M059J (cell line): ENCODE data around the gene BNC2. TPM values are rescaled to one million over a fixed set of nuclear protein-coding genes. Genes with fewer than 3 reads are reported as not detected.
"Not testable (repeated sequence)": the region's sequence is repeated elsewhere in the genome, so short reads cannot be mapped to it uniquely, and the experiment has no call there.

ENCODE experiments used
- DNase-seq: peaks from one replicate; pipeline ENCODE4 v3.0.0-alpha.2; 2012; ENCODE audit warnings: low read depth
- total RNA-seq: library from RNA; depleted of rRNA; stranded (reverse); fragments of >200 nt; shearing (Covaris generic); gene quantifications from 2 replicates; pipeline ENCODE4 v1.2.3, GENCODE V29; 2014

BNC2 gene
- total RNA-seq, 1 experiment from 2014 or later = 7.0 TPM

GRCh38 chr9:16543686-16544085 is 326.8 kb downstream of the BNC2 start:
- peak; percentile 23 for DNase-seq

- no peak for DNase-seq
These were observed 327.2 kb downstream of the BNC2 start for GRCh38 chr9:16543225-16543624.

DNA sequence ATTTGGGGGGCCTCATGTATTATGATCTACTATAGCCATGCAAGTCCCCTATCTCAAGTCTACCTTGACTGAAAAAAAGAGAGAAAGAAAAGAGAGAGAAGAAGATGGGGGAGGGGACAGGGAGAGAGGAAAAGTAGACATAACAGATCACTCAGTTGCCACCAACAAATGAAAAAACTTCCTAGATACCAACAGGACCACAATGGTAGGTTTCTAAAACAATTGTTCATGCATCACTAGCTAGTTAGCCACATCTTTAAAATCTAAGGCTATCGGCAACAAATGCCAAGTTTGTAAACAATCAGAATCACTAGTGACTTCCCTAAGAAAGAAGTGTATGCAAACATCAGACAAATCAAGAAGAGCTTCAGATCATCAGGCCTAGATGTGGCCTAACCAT is 328.2 kb downstream of the BNC2 start:
- DNase-seq = peak; percentile 88

DNA sequence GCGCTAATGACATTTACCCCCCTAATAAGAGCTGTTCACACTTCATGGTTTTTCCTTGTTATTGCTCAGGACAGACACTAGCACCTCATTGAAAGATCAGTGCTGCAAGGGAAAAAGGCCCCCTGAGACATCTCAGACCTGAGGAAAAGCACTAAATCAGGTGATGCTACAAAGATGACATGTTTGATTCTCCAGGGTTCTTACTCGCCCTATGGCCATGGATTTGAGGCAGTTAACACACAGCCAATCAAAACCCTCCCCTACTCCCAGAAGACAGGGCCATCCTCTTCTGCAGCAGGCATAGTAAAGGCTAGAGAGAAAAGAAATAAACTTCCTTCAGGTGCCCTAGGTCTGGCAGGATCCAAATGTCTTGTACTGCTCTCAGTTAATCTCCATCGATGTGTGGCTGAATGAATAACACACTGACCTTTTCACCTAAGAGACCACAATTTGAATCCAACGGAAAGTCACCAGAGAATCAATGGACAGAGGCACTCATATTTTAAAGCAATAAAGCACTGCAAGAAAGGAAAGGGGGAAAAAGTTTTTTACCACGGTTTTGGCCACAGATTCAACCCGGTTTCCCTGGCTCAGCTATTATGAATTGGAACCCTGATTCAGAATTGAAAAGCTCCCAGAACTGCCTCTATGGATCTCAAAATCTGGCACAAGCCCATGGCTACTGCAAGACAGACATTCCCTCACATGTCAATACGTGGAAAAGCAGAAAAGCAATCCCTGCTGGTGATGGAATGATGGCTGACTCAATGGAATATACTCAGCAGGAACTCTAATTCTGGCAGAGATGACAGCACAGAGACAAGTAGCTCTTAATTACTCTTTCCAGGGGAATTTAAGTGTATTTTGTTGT is 329.5 kb downstream of the BNC2 start:
- DNase-seq = peak; percentile 83

- not testable (repeated sequence) for DNase-seq
These were observed 330.8 kb downstream of the BNC2 start for GRCh38 chr9:16539626-16540025.

- DNase-seq = peak; percentile 58
These were observed 334.9 kb downstream of the BNC2 start for GRCh38 chr9:16535555-16535954.

GRCh38 chr9:16532681-16533450 is 337.6 kb downstream of the BNC2 start:
- peak; percentile 78 for DNase-seq

GRCh38 chr9:16532272-16532671 is 338.2 kb downstream of the BNC2 start:
- DNase-seq = no peak

DNA sequence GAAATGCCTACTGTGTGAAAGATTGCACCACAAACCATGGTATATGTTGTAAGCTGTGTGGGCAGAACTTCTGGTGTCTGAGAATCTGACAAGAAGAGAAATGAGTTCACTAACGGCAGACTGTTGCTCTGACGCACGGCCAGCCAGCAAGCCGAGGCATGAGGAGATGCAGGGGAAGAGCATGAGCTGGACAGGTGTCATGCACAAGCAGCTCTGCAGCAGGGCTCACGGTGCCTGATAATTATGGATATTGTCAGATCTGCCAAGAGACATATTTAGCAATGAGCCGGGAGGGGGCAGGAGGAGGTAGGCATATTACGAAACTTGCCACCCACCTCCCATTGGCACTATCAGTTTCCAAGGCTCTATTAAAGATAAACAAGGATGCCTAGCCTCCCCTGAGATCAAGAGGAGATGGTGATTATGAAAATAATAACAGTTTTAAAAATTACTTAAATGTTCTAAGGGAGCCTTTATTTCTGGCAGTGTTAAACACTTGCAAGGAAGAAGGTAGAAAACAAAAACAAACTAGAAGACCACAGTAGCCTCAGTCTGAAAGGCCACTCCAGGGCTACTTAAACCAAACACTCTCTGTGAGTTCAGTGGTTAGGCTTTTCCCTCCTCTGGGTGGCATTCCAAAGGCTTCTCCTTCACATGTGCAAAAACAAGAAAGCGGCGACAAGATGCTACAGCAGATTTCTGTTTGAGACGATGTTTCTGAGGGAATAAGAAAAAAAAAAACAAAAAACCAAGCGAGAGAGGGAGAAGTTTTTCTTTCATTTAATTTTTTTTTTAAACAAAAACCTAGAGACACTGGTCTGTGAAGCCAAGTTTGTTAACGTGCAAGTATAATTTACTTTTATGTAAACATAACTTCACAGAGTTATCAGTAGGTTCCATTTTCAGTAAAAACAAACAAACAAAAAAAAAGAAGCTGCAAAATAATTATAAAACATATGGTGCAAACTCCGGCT is 339.5 kb downstream of the BNC2 start:
- no peak for DNase-seq

- DNase-seq = no peak
These were observed 342.9 kb downstream of the BNC2 start for GRCh38 chr9:16527573-16527972.

GRCh38 chr9:16526380-16526779 is 344.1 kb downstream of the BNC2 start:
- peak; percentile 82 for DNase-seq

GRCh38 chr9:16524823-16525222 is 345.6 kb downstream of the BNC2 start:
- no peak for DNase-seq

- DNase-seq = no peak
These were observed 346.4 kb downstream of the BNC2 start for GRCh38 chr9:16524078-16524477.

GRCh38 chr9:16521868-16522411 is 348.5 kb downstream of the BNC2 start:
- peak; percentile 97 for DNase-seq

- no peak for DNase-seq
These were observed 351.5 kb downstream of the BNC2 start for GRCh38 chr9:16519001-16519400.

DNA sequence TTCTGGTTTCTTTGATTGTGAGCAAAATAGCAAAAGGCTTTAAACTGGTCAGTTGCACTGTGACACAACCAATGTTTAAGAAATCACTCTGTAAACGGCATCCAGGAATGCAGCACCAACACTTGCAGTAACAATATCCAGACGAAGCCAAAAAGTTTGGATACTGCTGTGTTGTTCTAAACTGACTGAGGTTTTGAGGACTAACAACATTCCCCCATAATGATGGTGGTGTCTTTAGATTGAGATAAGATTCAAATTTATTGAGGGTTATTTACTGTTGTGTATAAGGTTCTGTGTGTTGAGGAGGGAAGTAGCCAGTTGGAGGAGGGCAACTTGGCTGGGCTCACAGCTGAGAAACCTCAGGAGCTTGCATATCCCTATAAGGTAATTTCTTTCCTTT is 353.6 kb downstream of the BNC2 start:
- DNase-seq = peak; percentile 62

DNA sequence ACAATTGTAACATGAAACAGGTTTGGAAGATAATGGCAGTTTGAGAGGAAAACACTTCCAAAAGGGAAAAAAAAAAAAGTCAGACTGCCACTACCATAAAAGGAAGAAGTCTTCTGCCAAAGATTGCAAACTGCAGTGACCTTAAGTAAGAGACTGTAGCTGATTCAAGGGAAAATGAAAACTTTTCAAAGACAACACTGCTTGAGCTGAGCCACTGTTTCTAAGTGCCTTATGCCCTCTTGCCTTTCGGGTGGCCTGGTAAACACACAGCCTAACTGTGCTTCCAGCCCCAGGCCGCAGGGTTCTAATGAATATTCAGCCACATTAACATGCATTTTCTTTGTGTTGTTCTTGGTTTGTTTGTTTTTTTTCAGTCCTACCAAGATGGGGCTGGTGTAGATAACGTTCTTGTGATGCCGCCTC is 354.6 kb downstream of the BNC2 start:
- DNase-seq = peak; percentile 84

DNA sequence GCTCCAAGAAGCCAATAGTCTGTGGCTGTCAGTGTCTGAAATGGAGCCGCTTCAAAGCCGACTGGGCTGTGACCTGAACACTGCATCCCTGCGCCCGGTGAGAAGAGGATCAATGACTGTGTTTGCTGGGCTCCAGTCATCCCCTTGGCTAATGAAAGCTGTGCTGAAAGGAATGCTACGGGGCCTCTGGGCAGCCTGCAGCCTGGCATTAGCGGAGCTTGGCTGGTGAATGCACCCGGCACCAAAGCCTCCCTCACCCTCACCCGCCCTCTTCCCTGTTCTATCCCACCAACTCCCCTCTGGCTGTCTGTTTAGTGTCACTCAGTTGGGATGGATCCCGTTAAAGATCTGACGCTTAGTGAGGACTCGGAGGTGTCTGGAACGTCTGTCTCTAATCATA is 355.3 kb downstream of the BNC2 start:
- peak; percentile 57 for DNase-seq

- no peak for DNase-seq
These were observed 356.3 kb downstream of the BNC2 start for GRCh38 chr9:16514131-16514530.

GRCh38 chr9:16512281-16512680 is 358.2 kb downstream of the BNC2 start:
- no peak for DNase-seq

DNA sequence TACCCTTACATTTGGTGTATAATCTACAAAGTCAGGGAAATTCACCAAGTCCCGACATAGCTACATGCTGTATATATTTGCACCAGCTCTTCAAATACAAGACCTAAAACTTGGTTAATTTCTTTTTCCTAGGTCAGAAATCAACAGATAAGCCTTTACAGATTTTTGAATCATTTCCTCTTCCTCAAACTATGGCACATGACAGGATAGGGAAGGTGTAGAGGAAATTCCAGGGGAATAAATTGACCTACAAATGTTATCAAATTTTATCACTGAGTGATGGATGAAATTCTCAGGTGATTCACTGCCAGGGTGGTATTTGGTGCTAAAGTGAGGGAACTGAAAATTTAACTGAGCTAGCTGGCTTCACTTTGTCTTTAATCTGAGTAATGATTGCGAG is 360.0 kb downstream of the BNC2 start:
- no peak for DNase-seq
